K562 (cell line): ENCODE measurements around the gene SCAMP2. TPM values are rescaled to one million over a fixed set of nuclear protein-coding genes. Genes with fewer than 3 reads are reported as not detected.
A peak's percentile ranks its signal among the peaks of the same experiment; 100 is the strongest.

Experiments used
- BHLHE40 ChIP-seq: IDR thresholded peaks from 2 replicates; pipeline ENCODE4 v1.6.1; 2011; ENCODE audit warnings: low read length, improper control_type of control experiment
- CHCHD3 ChIP-seq: fragments of 250-450 bp; sonication (Bioruptor Pico); IDR thresholded peaks from 2 replicates; pipeline ENCODE4 v2.1.2; 2022; ENCODE audit warnings: mild to moderate bottlenecking
- CHD2 ChIP-seq: IDR thresholded peaks from 2 replicates; pipeline ENCODE4 v1.6.1; 2011; ENCODE audit warnings: low read depth, low read length
- ELF4 ChIP-seq: fragments of 450-650 bp; formaldehyde crosslinking; IDR thresholded peaks from 2 replicates; pipeline ENCODE4 v1.4.0; 2022; ENCODE audit warnings: missing genetic modification characterization
- ETS1 ChIP-seq: conservative IDR thresholded peaks from 2 replicates; pipeline ENCODE4 v1.6.1; 2011; ENCODE audit warnings: low read depth, mild to moderate bottlenecking, low read length; ENCODE audit not compliant: control insufficient read depth
- MBD2 ChIP-seq: sonication (generic); IDR thresholded peaks from 2 replicates; pipeline ENCODE4 v1.6.1; 2016; ENCODE audit warnings: low read depth, borderline replicate concordance
- MEIS2 ChIP-seq: fragments of 450-650 bp; IDR thresholded peaks from 2 replicates; pipeline ENCODE4 v1.6.1; 2014; ENCODE audit warnings: mild to moderate bottlenecking; ENCODE audit not compliant: partially characterized antibody
- NEUROD1 ChIP-seq: fragments of 150-350 bp; IDR thresholded peaks from 2 replicates; pipeline ENCODE4 v1.6.1; 2014; ENCODE audit warnings: borderline replicate concordance, low read length, low read depth; ENCODE audit not compliant: partially characterized antibody
- NR1H2 ChIP-seq: sonication (generic); formaldehyde crosslinking; IDR thresholded peaks from 2 replicates; pipeline ENCODE4 v1.4.0; 2020; ENCODE audit warnings: mild to moderate bottlenecking, missing genetic modification reagents
- PHB2 ChIP-seq: fragments of 450-650 bp; IDR thresholded peaks from 2 replicates; pipeline ENCODE4 v1.6.1; 2017; ENCODE audit warnings: low read depth
- POLR2A ChIP-seq: fragments of 450-650 bp; conservative IDR thresholded peaks from 2 replicates; pipeline ENCODE4 v1.6.1; 2016
- POLR2H ChIP-seq: IDR thresholded peaks from 2 replicates; pipeline ENCODE4 v1.6.1; 2016; ENCODE audit warnings: missing genetic modification characterization, low read depth, mild to moderate bottlenecking, control low read depth, missing compliant biosample characterization, moderate library complexity
- SIN3A ChIP-seq, 2 experiments: fragments of 150-350 bp in 1 of 2; IDR thresholded peaks; 2 replicates each; pipeline ENCODE4 v1.6.1; 2011 to 2016; ENCODE audit warnings: borderline replicate concordance in 2 of 2, low read depth in 2 of 2, low read length in 2 of 2, mild to moderate bottlenecking in 2 of 2, moderate library complexity in 2 of 2; ENCODE audit not compliant: control insufficient read depth in 1 of 2
- SMAD1 ChIP-seq: fragments of 150-350 bp; IDR thresholded peaks from 2 replicates; pipeline ENCODE4 v1.6.1; 2014; ENCODE audit warnings: low read length, low read depth; ENCODE audit not compliant: partially characterized antibody
- SMARCA5 ChIP-seq: fragments of 450-650 bp; IDR thresholded peaks from 2 replicates; pipeline ENCODE4 v1.6.1; 2016
- SMC3 ChIP-seq: conservative IDR thresholded peaks from 2 replicates; pipeline ENCODE4 v1.6.1; 2011; ENCODE audit warnings: low read depth, low read length, improper control_type of control experiment; ENCODE audit not compliant: insufficient read depth
- TAF1 ChIP-seq: IDR thresholded peaks from 2 replicates; pipeline ENCODE4 v1.6.1; 2011; ENCODE audit warnings: mild to moderate bottlenecking, low read length, moderate library complexity; ENCODE audit not compliant: insufficient read depth, control insufficient read depth, severe bottlenecking; ENCODE audit errors: extremely low read depth
- TFAM ChIP-seq: fragments of 250-450 bp; sonication (Bioruptor Pico); conservative IDR thresholded peaks from 2 replicates; pipeline ENCODE4 v1.5.0; 2021; ENCODE audit warnings: mild to moderate bottlenecking, moderate library complexity
- ZBTB17 ChIP-seq: fragments of 450-650 bp; formaldehyde crosslinking; IDR thresholded peaks from 2 replicates; pipeline ENCODE4 v1.4.0; 2020; ENCODE audit warnings: mild to moderate bottlenecking
- ZBTB2 ChIP-seq: fragments of 450-650 bp; IDR thresholded peaks from 2 replicates; pipeline ENCODE4 v1.6.1; 2016; ENCODE audit warnings: antibody characterized with exemption
- ZFP1 ChIP-seq: fragments of 450-650 bp; formaldehyde crosslinking; IDR thresholded peaks from 2 replicates; pipeline ENCODE4 v1.4.0; 2020; ENCODE audit warnings: mild to moderate bottlenecking, mixed read lengths
- ZNF217 ChIP-seq: sonication (generic); formaldehyde crosslinking; IDR thresholded peaks from 2 replicates; pipeline ENCODE4 v1.8.0; 2022; ENCODE audit warnings: mild to moderate bottlenecking, missing genetic modification reagents
- ZNF644 ChIP-seq: fragments of 200-800 bp; sonication (Bioruptor generic); IDR thresholded peaks from 2 replicates; pipeline ENCODE4 v1.6.1; 2016; ENCODE audit warnings: low read depth, missing genetic modification characterization, missing compliant biosample characterization
- polyA plus RNA-seq, 8 experiments: library from polyadenylated mRNA; depleted of rRNA in 4 of 8; stranded (reverse) in 5 of 8; unstranded in 3 of 8; fragments of >200 nt; fragmentation: Nextera tagmentation in 2 of 8; fragmentation: Illumina TruSeq in 1 of 8; extraction: Ambion mirVana in 2 of 8; extraction: Trizol in 1 of 8; gene quantifications; 2 replicates each; pipeline versions ENCODE4 v1.2.1 to v1.2.3, GENCODE V29; 2011 to 2014; ENCODE audit warnings: inconsistent platforms in 1 of 8, missing spikeins in 1 of 8
- total RNA-seq, 7 experiments: library from RNA; depleted of rRNA in 6 of 7; stranded (reverse); fragments of >200 nt in 6 of 7; fragmentation: Illumina TruSeq in 2 of 7; extraction: Trizol in 2 of 7; gene quantifications; 2 replicates each; pipeline versions ENCODE4 v1.2.1 to v1.2.3, GENCODE V29; 2011 to 2021; ENCODE audit warnings: low replicate concordance in 1 of 7
- TF ChIP-seq, protein P1 (sequence below), 2 experiments: fragments of 450-650 bp; IDR thresholded peaks; 2 replicates each; pipeline ENCODE4 v1.6.1; 2016

Gene SCAMP2
- total and polyA plus RNA-seq, 9 of the 15 experiments (the other 6 are each of a cell fraction or from before 2014, with no cell fraction given): 5.9 to 61.1 (median 20.1) TPM

- TF ChIP-seq ZNF644 (tag) (no peak), SIN3A (IDR thresholded peaks at IDR 0.05; ENCODE audit: borderline replicate concordance in 2 of 2, control insufficient read depth in 1 of 2, low read depth in 2 of 2, low read length in 2 of 2) (peak; percentile 26 to 83; a peak in 2 of 4 replicates), CHCHD3 (no peak), ZBTB17 (no peak), TFAM (CRISPR knock-in tag) (no peak), POLR2H (tag) (peak; percentile 57; the same call in 1 of the 2 replicates), BHLHE40 (peak; percentile 18; the same call in 1 of the 2 replicates), ETS1 (peak; percentile 57; the same call in 1 of the 2 replicates), ELF4 (CRISPR knock-in tag) (no peak), NEUROD1 (no peak), MBD2 (no peak; the same call in 1 of the 2 replicates), PHB2 (no peak), SMC3 (no peak), TAF1 (peak; percentile 85), POLR2A (peak; percentile 87), ZFP1 (no peak), SMAD1 (no peak), NR1H2 (CRISPR knock-in tag) (no peak), SMARCA5 (no peak), ZBTB2 (peak; percentile 92), ZNF217 (CRISPR knock-in tag) (no peak), CHD2 (no peak), MEIS2 (peak; percentile 80)
- TF ChIP-seq, protein P1, sequence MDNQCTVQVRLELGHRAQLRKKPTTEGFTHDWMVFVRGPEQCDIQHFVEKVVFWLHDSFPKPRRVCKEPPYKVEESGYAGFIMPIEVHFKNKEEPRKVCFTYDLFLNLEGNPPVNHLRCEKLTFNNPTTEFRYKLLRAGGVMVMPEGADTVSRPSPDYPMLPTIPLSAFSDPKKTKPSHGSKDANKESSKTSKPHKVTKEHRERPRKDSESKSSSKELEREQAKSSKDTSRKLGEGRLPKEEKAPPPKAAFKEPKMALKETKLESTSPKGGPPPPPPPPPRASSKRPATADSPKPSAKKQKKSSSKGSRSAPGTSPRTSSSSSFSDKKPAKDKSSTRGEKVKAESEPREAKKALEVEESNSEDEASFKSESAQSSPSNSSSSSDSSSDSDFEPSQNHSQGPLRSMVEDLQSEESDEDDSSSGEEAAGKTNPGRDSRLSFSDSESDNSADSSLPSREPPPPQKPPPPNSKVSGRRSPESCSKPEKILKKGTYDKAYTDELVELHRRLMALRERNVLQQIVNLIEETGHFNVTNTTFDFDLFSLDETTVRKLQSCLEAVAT (IDR thresholded peaks at IDR 0.05): no peak
Measured at GRCh38 chr15:74906450-74907162, 33.4 kb upstream of the SCAMP2 start, which contains the start of gene FAM219B (continued).
